Measurements from ENCODE around the gene SPIB. TPM values are rescaled to one million over a fixed set of nuclear protein-coding genes. Genes with fewer than 3 reads are reported as not detected.

The SPIB gene
- total RNA-seq, 2 donors from 2014 or later: 0.11 to 2.6 TPM

- H3K27me3 ChIP-seq (ENCODE audit: control insufficient read depth, insufficient read depth, low read length, poor library complexity, severe bottlenecking): no peaks in the 10 kb centered on the region
- no peaks in the 10 kb centered on the region for H3K27me3 Mint-ChIP-seq (ENCODE audit: insufficient read depth)
- H3K4me3 Mint-ChIP-seq: no peak overlapping the region
- TF ChIP-seq, protein P1, sequence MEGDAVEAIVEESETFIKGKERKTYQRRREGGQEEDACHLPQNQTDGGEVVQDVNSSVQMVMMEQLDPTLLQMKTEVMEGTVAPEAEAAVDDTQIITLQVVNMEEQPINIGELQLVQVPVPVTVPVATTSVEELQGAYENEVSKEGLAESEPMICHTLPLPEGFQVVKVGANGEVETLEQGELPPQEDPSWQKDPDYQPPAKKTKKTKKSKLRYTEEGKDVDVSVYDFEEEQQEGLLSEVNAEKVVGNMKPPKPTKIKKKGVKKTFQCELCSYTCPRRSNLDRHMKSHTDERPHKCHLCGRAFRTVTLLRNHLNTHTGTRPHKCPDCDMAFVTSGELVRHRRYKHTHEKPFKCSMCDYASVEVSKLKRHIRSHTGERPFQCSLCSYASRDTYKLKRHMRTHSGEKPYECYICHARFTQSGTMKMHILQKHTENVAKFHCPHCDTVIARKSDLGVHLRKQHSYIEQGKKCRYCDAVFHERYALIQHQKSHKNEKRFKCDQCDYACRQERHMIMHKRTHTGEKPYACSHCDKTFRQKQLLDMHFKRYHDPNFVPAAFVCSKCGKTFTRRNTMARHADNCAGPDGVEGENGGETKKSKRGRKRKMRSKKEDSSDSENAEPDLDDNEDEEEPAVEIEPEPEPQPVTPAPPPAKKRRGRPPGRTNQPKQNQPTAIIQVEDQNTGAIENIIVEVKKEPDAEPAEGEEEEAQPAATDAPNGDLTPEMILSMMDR (conservative IDR thresholded peaks at IDR 0.05): no peak
- H3K36me3 Mint-ChIP-seq (ENCODE audit: low read depth): peaks cover 36% of the 10 kb centered on the region
- peaks cover 14% of the 10 kb centered on the region for H3K36me3 ChIP-seq (ENCODE audit: control insufficient read depth, insufficient read depth, low read length)
- no peak overlapping the region for H3K27ac ChIP-seq (ENCODE audit: low read depth, low read length)
- H3K9me3 ChIP-seq (ENCODE audit: control insufficient read depth, low read length): no peaks in the 10 kb centered on the region
- no peaks in the 10 kb centered on the region for H3K4me1 Mint-ChIP-seq
- DNase-seq: no peak
- 96 to 97% methylated on average over 5 to 10 of the region's 10 CpGs for WGBS, 2 experiments (ENCODE audit: insufficient coverage in 1 of 2, insufficient read length in 1 of 2)
- no peaks in the 10 kb centered on the region for H3K9me3 Mint-ChIP-seq
- no peak overlapping the region for H3K9ac ChIP-seq (ENCODE audit: extremely low read depth, low read length, poor library complexity, severe bottlenecking)
- no peaks in the 10 kb centered on the region for H3K4me1 ChIP-seq (ENCODE audit: control insufficient read depth, insufficient read depth, low read length)
- no peak overlapping the region for H3K27ac Mint-ChIP-seq
- no peak overlapping the region for H3K4me3 ChIP-seq (ENCODE audit: low read length)
Observed at GRCh38 chr19:50399368-50399745, 19.4 kb upstream of the SPIB start.

DNA sequence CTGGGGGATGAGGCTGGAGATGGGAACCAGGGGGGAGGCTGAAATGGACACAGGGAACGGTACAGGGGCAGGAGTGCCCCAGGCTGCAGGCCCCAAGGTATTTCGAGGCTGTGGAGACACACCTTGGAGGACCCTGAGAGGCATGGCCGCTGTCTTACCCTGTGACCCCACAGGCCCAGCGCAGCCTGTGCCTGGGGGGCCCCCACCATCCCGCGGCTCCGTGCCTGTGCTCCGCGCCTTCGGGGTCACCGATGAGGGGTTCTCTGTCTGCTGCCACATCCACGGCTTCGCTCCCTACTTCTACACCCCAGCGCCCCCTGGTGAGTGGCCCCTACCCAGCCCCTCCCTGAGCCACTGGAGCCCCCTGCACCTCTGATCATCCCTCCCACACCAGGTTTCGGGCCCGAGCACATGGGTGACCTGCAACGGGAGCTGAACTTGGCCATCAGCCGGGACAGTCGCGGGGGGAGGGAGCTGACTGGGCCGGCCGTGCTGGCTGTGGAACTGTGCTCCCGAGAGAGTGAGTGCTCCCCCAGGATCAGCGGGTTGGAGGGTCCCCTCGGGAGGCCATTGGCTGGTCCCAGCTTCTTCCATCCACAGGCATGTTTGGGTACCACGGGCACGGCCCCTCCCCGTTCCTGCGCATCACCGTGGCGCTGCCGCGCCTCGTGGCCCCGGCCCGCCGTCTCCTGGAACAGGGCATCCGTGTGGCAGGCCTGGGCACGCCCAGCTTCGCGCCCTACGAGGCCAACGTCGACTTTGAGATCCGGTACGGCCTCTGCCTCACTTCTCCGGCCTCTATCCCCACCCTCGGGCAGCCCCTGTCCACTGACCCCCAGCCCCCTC, 16.9 kb upstream of the SPIB start:
- H3K9me3 ChIP-seq (ENCODE audit: control insufficient read depth, low read length): no peaks in the 10 kb centered on the region
- Mint-ChIP-seq H3K27ac (no peak overlapping the region), H3K36me3 (ENCODE audit: low read depth) (peaks cover 47% of the 10 kb centered on the region), H3K9me3 (no peaks in the 10 kb centered on the region), H3K27me3 (ENCODE audit: insufficient read depth) (no peaks in the 10 kb centered on the region), H3K4me1 (no peaks in the 10 kb centered on the region), H3K4me3 (no peak overlapping the region)
- no peak overlapping the region for H3K4me3 ChIP-seq (ENCODE audit: low read length)
- DNase-seq: no peak
- peaks cover 21% of the 10 kb centered on the region for H3K36me3 ChIP-seq (ENCODE audit: control insufficient read depth, insufficient read depth, low read length)
- H3K27me3 ChIP-seq (ENCODE audit: control insufficient read depth, insufficient read depth, low read length, poor library complexity, severe bottlenecking): no peaks in the 10 kb centered on the region
- TF ChIP-seq, protein P1 (conservative IDR thresholded peaks at IDR 0.05): no peak
- H3K4me1 ChIP-seq (ENCODE audit: control insufficient read depth, insufficient read depth, low read length): no peaks in the 10 kb centered on the region
- no peak overlapping the region for H3K27ac ChIP-seq (ENCODE audit: low read depth, low read length)
- 95 to 97% methylated on average over 29 to 48 of the region's 48 CpGs for WGBS, 2 experiments (ENCODE audit: insufficient coverage in 1 of 2, insufficient read length in 1 of 2)
- H3K9ac ChIP-seq (ENCODE audit: extremely low read depth, low read length, poor library complexity, severe bottlenecking): no peak overlapping the region

DNA sequence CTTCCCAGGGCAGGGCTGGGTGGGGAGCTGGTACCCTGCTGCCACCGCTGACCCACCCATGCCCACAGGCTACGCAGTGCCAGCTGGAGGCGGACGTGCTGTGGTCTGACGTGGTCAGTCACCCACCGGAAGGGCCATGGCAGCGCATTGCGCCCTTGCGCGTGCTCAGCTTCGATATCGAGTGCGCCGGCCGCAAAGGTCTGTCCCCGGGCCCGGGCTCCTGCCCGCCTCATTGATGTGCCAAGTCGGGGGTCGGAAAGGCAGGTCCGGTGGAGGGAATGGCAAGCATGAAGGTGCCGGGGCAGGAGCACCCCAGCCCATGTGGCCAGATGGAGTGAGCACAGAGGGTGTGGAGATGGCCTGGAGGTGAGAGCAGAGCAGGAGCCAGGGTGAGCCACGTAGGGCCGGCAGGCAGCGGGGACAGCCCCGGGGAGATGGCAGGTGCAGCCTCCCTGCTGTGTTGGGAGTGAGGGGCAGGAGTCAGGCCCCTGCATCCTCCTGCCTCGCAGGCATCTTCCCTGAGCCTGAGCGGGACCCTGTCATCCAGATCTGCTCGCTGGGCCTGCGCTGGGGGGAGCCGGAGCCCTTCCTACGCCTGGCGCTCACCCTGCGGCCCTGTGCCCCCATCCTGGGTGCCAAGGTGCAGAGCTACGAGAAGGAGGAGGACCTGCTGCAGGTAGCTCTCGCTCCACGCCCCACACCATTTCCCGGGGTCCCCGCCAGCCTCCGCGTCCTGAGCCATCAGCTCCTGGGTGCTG, 16.0 kb upstream of the SPIB start:
- no peak overlapping the region for H3K27ac Mint-ChIP-seq

More for the DNA sequence above, 16.0 kb upstream of the SPIB start:
- no peak overlapping the region for H3K4me3 Mint-ChIP-seq
- no peaks in the 10 kb centered on the region for H3K4me1 ChIP-seq (ENCODE audit: control insufficient read depth, insufficient read depth, low read length)
- WGBS, 2 experiments (ENCODE audit: insufficient coverage in 1 of 2, insufficient read length in 1 of 2): 97 to 98% methylated on average over 23 to 41 of the region's 41 CpGs
- TF ChIP-seq, protein P1 (conservative IDR thresholded peaks at IDR 0.05): no peak
- no peak for DNase-seq
- no peaks in the 10 kb centered on the region for H3K9me3 Mint-ChIP-seq
- H3K36me3 Mint-ChIP-seq (ENCODE audit: low read depth): peaks cover 48% of the 10 kb centered on the region
- H3K4me1 Mint-ChIP-seq: no peaks in the 10 kb centered on the region
- no peaks in the 10 kb centered on the region for H3K27me3 Mint-ChIP-seq (ENCODE audit: insufficient read depth)
- H3K9ac ChIP-seq (ENCODE audit: extremely low read depth, low read length, poor library complexity, severe bottlenecking): no peak overlapping the region
- no peak overlapping the region for H3K27ac ChIP-seq (ENCODE audit: low read depth, low read length)
- H3K36me3 ChIP-seq (ENCODE audit: control insufficient read depth, insufficient read depth, low read length): peaks cover 21% of the 10 kb centered on the region
- H3K9me3 ChIP-seq (ENCODE audit: control insufficient read depth, low read length): no peaks in the 10 kb centered on the region
- H3K4me3 ChIP-seq (ENCODE audit: low read length): no peak overlapping the region
- no peaks in the 10 kb centered on the region for H3K27me3 ChIP-seq (ENCODE audit: control insufficient read depth, insufficient read depth, low read length, poor library complexity, severe bottlenecking)
